GM18526 (cell line): ENCODE measurements around the gene FSTL4.

Experiments
- POLR2A ChIP-seq: IDR thresholded peaks from 3 replicates; pipeline ENCODE4 v1.6.1; 2011; ENCODE audit not compliant: insufficient read length; ENCODE audit errors: extremely low read depth

Gene FSTL4

DNA sequence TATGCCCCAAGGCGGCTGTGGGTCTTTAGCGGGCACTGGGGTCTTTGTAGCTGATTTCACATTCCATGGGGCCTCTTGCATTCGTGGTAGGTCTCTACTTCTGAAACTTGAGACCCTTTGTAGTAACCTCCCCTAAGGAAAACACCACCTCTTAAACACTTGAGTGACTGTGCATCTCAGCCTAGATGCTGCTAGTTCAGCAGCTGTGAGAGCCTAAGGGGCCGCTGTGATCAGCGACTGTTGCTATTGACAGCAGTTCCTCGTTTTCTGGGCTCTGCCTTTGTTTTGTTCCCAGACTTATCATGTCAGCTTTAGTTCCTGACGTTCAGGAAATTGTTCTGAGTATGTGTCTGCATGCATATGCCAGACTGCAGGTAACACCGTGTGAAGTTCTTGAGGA lies 389.4 kb downstream of the FSTL4 start:
- TF ChIP-seq POLR2A = no peak

DNA sequence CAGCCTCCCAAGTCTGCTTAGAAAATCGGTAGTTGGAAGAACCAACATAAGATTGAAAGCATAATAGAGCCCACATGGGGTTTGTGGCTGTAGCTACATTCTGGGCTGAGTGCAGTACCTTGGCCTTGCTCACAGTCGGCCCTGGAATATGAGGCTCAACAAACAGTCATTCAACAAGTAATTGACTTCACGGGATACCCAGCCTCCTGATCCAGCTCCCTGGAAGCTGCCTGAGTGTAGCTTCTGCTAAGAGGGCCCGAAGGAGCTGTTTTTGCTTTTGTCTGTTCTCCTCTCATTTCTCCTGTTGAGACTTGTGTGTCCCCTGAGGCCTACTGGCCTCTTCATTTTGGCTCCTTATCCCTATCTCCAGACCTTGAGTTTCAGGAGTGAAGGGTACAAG lies 389.8 kb downstream of the FSTL4 start:
- TF ChIP-seq POLR2A = no peak

DNA sequence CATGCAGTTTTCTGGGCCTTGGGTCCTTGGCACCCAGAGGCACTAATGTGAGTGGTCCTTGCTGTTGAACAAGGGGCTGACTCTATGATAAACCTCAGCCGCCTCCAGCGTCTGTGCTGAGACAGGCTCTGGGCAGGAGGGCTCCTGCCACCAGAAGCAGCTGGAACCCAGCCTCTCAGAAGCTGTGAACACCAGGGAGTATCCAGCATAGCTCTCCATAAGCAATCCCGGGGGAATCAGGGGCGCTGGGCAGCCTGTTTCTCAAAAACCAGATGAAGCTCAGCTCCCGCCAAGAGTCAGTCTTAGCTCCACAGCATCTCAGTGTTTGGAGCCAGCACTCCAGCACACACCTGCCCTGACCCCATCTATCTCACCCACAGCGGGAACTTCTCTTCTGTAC lies 390.3 kb downstream of the FSTL4 start:
- TF ChIP-seq POLR2A = no peak

DNA sequence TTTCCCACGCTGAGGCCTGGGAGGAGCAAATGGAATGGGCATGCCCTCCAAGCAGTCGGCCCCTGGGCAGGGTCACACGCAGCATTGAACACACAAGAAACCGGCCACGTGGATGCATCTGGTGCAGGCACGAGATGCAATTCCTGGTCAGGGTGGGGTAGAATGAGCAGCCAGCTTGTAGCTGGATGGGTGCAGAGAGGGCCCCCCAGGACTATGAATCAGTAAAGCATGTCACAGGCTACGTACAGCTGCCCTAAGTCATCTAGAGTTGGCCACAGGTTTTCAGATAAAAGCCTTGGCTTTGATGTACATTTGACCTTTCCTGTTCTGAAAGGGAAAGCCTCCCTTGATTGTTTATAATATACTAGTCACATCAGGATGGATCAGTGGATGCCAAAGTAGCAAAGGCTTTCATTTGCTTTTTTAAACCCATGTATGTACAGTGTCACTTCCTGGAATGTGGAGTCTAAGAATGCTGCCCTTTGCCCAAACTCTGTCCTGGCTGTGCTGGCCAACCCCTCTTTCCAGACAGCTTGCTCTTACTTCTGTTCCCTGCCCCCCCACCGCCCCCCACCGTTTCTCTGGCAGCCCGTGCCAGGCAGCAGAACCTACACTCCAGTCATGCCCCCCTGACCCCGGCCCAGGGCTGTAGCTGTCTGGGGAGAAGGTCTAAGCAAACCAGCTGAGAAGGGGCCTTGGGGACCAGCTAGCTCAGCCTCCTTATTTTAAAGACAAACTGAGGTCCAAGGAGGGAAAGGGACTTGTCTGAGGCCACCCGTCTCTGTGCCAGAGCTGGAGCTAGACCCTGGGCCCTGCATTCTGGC lies 391.3 kb downstream of the FSTL4 start:
- TF ChIP-seq POLR2A = no peak

DNA sequence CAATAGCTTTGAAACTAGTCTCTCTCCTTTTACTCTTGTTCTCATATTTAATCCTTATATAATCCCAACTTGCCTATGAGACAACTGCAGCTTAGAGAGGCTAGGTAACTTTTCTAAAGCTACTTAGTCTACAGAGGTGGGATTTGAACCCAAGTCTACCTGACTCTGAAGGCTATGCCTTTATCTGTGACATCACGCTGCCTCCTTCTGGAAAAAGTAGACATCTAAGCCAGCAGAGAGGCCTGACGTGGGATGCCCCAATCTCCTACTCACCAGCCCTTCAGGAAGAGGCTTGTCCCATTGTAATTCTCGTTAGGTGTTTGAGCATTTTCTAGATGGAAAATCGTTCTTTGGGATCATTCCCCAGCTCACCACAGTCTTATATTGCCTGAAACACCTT lies 393.0 kb downstream of the FSTL4 start:
- no peak for TF ChIP-seq POLR2A

DNA sequence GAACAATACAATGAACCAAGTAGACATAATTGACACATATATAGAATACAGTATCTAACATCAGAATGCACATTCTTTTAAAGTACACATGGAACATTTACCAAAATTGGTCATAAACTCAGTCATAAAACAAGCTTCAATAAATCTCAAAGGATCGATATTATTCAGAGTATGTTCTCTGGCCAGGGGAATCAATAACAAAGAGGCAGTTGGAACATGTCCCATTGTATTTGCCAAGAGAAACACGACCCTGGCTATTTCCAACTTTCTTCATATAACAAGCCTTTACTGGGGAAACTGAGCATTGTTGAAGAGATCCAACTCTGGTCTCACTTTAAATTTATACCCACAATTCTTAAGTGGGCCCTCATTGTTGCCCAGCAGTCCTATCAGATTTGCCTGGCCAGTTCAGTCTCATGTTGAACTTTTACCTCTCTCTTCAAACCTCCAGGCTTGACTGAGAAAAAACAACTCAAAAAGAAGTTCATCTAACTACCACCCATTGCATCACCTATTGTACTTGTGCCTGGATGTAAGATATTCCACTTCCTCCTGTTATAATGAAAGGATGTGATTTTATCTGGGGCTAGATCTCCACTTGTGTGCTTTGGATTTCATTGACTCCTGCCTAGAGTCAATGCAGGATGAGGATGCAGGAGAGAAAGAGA lies 398.1 kb downstream of the FSTL4 start:
- TF ChIP-seq POLR2A = no peak

DNA sequence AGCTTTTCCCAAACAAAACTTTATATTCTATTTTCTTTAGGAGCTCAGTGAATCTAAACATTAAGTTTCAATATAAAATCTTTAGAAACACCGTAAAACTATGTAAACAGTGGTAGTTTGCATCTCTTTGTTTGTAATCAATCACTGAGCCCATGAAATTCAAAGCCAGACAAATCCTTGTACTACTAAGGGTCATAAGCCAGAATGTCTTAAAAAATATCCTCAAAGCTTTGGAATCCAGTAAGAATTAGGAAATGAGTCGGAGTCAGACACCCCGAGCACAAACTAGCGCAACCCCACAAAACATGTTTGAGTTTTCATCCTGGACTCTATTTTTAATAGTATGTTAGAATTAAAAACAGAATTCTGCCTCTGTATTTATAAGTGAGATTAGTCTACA lies 406.7 kb downstream of the FSTL4 start:
- no peak for TF ChIP-seq POLR2A

DNA sequence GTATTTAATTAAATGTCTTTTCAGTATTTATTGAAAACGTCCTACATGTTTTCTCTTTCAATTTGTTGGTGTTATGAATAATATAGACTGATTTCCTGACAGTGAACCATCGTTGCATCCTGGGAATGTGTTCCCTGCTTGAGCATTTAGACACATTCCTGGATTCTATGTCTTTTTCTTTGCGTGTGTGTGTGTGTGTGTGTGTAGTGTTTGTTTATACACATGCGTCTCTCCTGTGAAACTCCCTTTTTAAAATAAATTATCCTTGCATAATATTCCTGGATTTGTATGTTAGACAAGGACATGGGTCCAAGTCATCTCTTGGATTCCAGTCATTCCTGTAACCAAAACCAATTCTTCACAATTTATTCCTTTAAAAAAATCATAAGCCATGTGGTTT lies 407.1 kb downstream of the FSTL4 start:
- no peak for TF ChIP-seq POLR2A

DNA sequence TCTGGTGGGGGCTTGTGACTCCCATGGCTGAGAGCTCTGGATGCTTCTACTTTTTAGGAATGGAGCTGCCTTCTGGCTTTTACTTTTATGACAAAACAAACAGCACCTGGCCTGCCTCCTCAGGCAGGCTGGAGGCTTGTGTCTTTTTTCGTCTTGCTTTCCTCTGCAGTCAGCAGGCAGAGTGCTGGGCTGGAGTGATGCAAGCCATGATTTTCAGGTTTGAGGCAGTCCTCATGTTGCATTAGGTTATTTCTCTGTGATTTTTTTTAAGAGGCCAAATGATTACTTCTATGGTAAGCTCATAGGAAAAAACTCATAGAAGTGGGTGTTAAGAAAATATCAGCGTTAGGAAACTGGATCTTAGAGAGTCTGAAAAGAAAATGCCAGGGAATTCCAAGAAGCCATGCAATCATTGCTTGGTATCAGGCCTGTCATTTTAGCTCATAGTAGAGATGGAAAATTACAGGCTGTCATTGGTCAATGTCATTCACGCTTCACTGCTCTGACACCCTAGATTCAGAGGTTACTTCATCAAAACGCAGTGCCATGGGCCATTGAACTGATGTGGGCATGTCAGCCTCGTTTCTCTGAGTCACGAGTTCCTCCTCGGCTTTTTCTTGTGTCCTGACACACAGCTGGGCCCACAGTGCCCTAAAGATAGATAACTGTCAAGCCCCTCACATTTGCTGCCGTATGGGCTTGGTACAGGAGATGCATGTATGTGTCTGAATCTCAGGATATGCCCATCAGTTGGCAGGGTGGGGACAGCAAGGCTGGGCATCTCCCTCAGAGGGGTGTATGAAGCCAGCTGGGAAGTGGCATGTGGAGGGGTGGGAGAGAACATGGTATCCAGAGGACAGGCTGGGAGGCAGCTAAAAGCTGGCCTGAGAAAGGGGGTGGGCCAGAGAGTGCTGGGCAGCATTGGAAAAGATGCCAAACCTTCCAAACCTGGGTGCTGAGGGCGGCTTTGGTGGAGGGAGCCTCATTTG lies 408.7 kb downstream of the FSTL4 start:
- no peak for TF ChIP-seq POLR2A

DNA sequence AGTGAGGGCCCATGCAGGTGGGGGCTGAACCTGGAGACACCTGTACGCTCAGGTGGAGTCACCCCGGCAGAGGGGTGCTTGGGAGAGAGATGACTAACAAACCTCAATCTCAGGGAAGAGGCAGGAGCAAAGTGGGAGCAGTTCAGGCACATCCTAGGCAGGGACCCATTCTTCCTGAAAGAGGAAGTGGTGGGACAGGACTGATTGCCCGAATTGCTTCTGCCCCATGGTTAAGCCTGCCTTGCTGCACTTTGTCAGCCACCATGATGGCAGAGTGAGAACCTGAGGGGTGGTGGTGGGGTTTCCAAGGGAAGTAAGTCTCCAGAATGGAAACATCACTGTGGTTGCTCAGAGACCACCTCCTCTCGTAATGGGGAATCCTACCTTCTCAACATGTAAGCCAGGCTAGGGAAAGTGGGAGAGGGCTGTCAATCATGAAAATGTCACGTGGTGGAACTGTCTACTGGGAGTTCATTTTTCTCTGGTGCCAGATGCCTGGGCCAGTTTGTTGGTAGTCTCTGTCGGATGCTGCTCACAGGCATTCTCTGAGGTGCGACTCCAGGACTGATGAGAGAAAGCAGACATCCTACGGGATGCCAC lies 410.2 kb downstream of the FSTL4 start:
- no peak for TF ChIP-seq POLR2A

DNA sequence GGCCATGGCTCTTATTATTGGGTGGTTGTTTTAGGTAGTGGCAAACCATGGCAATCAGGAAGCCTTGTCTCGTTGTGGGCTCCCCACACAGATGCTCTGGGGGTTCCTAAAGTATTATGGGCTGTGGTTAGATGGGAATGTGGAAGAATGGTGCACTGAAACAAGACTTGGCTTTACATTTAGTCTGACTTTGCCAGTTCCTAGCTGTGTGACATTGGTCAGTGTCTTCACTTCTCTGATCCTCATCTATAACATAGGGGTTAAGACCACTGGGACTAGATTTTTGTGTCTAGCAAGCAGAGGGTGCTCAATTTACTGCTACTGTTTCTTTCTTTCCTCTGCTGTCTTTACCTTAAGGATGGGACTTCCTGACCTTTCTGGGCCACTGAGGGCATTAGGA lies 411.0 kb downstream of the FSTL4 start:
- no peak for TF ChIP-seq POLR2A

DNA sequence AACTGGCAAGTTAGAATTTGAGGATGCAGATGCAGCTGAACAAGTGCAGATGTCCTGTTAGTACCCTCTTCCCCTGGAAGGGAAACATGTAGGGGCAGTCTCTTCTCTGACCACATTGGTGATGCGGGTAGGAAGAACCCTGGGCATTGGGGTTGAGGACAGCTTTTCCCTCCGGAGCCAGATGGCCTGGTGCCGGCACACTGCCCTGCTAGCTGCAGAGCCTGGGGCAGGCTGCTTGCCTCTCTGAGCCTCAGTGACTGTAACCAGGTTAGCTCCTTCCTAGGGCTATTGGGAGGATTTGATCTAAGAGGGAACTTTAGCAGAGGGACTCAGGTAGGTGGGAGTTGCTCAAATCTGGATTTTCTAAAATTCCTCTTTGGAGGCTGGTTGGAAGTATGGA lies 412.1 kb downstream of the FSTL4 start:
- TF ChIP-seq POLR2A = no peak

DNA sequence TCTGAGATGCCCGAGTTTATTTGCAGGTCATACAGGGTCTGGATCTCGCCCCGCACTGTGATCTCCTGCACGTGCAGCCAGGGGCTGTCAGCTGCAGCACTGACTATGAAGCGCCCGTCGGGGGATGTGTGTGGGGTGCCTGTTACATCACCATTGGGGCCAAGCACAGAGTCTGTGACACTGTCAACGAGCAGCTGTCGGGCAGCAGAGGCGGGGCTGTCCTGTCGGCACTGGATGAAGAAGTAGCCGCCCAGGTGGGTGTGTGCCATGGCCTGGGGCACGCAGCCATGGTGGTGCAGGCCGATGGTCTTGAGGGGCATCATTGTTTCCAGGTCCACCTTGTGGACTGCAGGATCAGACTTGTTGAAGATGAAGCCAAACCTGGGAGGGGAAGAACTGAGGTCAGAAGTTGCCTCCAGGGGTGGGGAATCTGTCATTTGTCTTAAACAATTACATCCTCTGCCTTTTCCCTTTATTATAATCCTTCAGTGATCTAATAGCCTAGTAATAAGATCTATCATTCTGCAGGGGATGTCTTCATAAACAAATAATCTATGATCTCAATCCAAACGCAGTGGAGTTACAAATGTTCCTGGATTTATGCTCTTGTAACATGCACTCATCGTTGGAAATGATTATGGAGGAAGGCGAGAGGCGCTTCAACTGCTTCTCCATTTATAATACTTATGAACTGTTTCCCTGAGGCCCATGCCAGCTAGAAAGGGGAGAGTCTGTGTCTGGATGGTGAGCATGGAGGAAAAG lies 412.7 kb downstream of the FSTL4 start:
- TF ChIP-seq POLR2A = no peak

DNA sequence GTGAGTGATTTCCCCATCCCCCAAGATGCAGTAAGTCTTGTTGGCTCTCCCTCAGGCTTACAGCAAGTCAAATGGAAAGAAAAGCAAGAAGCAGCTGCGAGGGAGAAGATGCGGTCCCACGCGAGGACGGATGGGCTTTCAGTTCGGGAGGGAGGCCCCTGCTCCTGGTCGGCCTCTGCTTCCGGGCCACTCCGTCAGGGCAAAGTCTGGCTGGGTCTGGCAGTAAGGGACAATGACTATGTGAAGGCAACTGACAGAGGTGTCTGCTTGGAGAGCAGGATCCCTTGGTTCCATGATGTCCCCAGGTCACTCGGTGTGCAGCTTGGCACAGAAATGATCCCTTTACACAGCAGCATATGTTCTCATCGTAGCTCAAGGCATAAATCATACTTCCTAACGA lies 413.8 kb downstream of the FSTL4 start:
- TF ChIP-seq POLR2A = no peak
